Testis (tissue), 3 donors: Measurements from ENCODE around the gene PHLDA2. TPM values are rescaled to one million over a fixed set of nuclear protein-coding genes. Genes with fewer than 3 reads are reported as not detected.

ENCODE experiments used
- DNase-seq: peaks from one replicate; pipeline ENCODE4 v3.0.0-alpha.2; 2019
- H3K27ac ChIP-seq, 2 donors: fragments of 200-600 bp; sonication (generic); one replicate each; pipeline ENCODE4 v1.5.1; 2019
- H3K27me3 ChIP-seq: fragments of 200-600 bp; sonication (generic); one replicate; pipeline ENCODE4 v1.5.1; 2019
- H3K36me3 ChIP-seq: fragments of 200-600 bp; sonication (generic); one replicate; pipeline ENCODE4 v1.5.1; 2017; ENCODE audit warnings: low read depth; ENCODE audit errors: missing control alignments
- H3K4me1 ChIP-seq: fragments of 200-600 bp; sonication (generic); one replicate; pipeline ENCODE4 v1.5.1; 2019
- H3K4me3 ChIP-seq, 2 donors: fragments of 200-600 bp; sonication (generic); one replicate each; pipeline ENCODE4 v1.5.1; 2017 to 2019
- H3K9me3 ChIP-seq: fragments of 200-600 bp; sonication (generic); one replicate; pipeline ENCODE4 v1.5.1; 2017
- CTCF ChIP-seq, 3 experiments: fragments of 450-650 bp in 2 of 3; fragments of 200-600 bp in 1 of 3; sonication (generic) in 1 of 3; IDR thresholded peaks; one replicate each; pipeline ENCODE4 v1.5.1; 2016 to 2019; ENCODE audit warnings: antibody characterized with exemption in 3 of 3, mild to moderate bottlenecking in 2 of 3, moderate library complexity in 1 of 3
- POLR2A ChIP-seq: fragments of 450-650 bp; IDR thresholded peaks from one replicate; pipeline ENCODE4 v1.6.1; 2017; ENCODE audit warnings: antibody characterized with exemption, mild to moderate bottlenecking, moderate library complexity
- WGBS, 2 donors: methylation state at CpG; one replicate each; pipeline ENCODE4 v1.1.5; 2018; 5-methylcytosine and 5-hydroxymethylcytosine counted together
- intact Hi-C: fragments of 100-400 bp; cut with DNase I; formaldehyde crosslinking; loops from one replicate; pipeline ENCODE4 v1.15.1; 2023; ENCODE audit warnings: low total_unique reads
- polyA plus RNA-seq: library from polyadenylated mRNA; stranded (reverse); fragments of 350-450 nt; fragmentation: Illumina TruSeq; extraction: RNeasy Lipid Tissue Mini Kit (QIAGEN cat#74804); gene quantifications from one replicate; pipeline ENCODE4 v1.2.3, GENCODE V29; 2014; ENCODE audit warnings: low read depth, low replicate concordance; ENCODE audit not compliant: insufficient read depth
- total RNA-seq, 2 donors: library from RNA; depleted of rRNA; stranded (reverse); fragments of >200 nt; gene quantifications; one replicate each; pipeline ENCODE4 v1.2.3, GENCODE V29; 2016

The PHLDA2 gene
- total and polyA plus RNA-seq, 3 donors from 2014 or later, result 0.62 to 4.0 (median 2.2) TPM

DNA sequence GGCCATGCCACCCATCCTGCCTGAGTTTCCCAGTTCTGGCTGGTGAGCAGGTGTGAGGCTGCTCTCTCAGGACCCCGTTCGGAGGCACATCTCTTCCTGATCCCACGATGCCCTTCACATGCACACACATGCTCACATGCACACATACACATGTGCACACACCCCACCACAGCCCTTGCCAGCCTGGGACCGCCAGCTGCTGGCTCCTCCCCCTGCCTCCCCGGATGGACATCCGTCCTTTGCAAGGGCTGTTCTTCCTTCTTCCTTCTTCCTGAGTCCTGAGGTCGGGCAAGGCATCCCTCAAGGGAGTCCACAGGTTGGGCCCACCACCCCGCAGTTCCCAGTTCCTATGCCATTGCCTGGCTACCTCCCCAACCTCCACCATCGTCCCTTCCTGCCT lies 33.2 kb downstream of the PHLDA2 start:
- intact Hi-C loops, result loop anchor here (10.0 kb wide), 1 partner anchor 471 kb away; no protein-coding TSS in a partner anchor
- TF ChIP-seq POLR2A, result no peak
- Histone ChIP-seq H3K27me3 (no peaks in the 10 kb centered on the region), H3K27ac (no peak overlapping the region), H3K4me3 (no peak overlapping the region), H3K9me3 (no peaks in the 10 kb centered on the region), H3K4me1 (peaks cover 13% of the 10 kb centered on the region), H3K36me3 (no peaks in the 10 kb centered on the region)
- WGBS, 2 donors, result 77 to 80% methylated on average over 9 of the region's 9 CpGs
- DNase-seq, result no peak

DNA sequence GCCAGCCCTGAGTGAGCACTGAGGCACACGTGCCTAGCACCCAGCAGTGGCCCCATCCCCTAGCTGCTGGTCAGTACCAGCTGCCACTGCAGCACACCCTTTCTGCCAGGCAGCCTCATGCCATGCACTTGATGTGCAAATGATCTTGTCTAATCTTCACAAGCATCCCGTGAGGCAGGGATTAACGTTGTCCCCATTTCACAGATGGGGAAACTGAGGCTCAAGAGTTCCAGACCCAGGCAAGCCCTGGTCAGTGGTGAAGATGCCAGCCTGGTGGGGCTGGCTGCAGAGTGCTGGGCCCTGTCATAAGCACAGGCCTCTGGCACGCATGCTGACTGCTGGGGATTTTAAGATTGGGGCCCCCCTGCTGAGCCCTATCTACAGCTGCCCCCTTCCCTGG lies 35.3 kb downstream of the PHLDA2 start:
- no peaks in the 10 kb centered on the region for H3K36me3 ChIP-seq
- no peaks in the 10 kb centered on the region for H3K9me3 ChIP-seq
- no peaks in the 10 kb centered on the region for H3K27me3 ChIP-seq
- H3K4me1 ChIP-seq, result peaks cover 27% of the 10 kb centered on the region
- intact Hi-C loops, result loop anchor here (10.0 kb wide), 1 partner anchor 469 kb away; no protein-coding TSS in a partner anchor
- H3K4me3 ChIP-seq, result no peak overlapping the region
- TF ChIP-seq CTCF (IDR thresholded peaks at IDR 0.05) (no peak), POLR2A (no peak)
- no peak for DNase-seq
- 87 to 89% methylated on average over 3 to 4 of the region's 4 CpGs for WGBS, 2 donors
- H3K27ac ChIP-seq, result no peak overlapping the region

GRCh38 chr11:2892967-2893528 lies 36.2 kb downstream of the PHLDA2 start:
- Histone ChIP-seq H3K4me1 (peaks cover 33% of the 10 kb centered on the region), H3K4me3 (no peak overlapping the region), H3K27ac (no peak overlapping the region), H3K36me3 (no peaks in the 10 kb centered on the region), H3K27me3 (no peaks in the 10 kb centered on the region), H3K9me3 (no peaks in the 10 kb centered on the region)
- WGBS, 2 donors, result 64 to 100% methylated on average over 2 to 4 of the region's 4 CpGs
- intact Hi-C loops, result loop anchor here (10.0 kb wide), 1 partner anchor 468 kb away; no protein-coding TSS in a partner anchor
- TF ChIP-seq CTCF (IDR thresholded peaks at IDR 0.05) (no peak), POLR2A (no peak)
- DNase-seq, result no peak

- TF ChIP-seq CTCF (IDR thresholded peaks at IDR 0.05) (peak; percentile 88 to 96 (median 94)), POLR2A (no peak)
- WGBS, 2 donors, result 10 to 27% methylated on average over 27 to 32 of the region's 34 CpGs
- no peaks in the 10 kb centered on the region for H3K36me3 ChIP-seq
- intact Hi-C loops, result loop anchor here (10.0 kb wide), 1 partner anchor 468 kb away; no protein-coding TSS in a partner anchor
- H3K27ac ChIP-seq, result peak overlapping the region; percentile 90 to 97
- H3K4me3 ChIP-seq, result peak overlapping the region in 1 of 2 donors; percentile 16
- no peaks in the 10 kb centered on the region for H3K27me3 ChIP-seq
- peak; percentile 46 for DNase-seq
- no peaks in the 10 kb centered on the region for H3K9me3 ChIP-seq
- peaks cover 39% of the 10 kb centered on the region for H3K4me1 ChIP-seq
Measured at GRCh38 chr11:2892215-2892966, 36.8 kb downstream of the PHLDA2 start.

DNA sequence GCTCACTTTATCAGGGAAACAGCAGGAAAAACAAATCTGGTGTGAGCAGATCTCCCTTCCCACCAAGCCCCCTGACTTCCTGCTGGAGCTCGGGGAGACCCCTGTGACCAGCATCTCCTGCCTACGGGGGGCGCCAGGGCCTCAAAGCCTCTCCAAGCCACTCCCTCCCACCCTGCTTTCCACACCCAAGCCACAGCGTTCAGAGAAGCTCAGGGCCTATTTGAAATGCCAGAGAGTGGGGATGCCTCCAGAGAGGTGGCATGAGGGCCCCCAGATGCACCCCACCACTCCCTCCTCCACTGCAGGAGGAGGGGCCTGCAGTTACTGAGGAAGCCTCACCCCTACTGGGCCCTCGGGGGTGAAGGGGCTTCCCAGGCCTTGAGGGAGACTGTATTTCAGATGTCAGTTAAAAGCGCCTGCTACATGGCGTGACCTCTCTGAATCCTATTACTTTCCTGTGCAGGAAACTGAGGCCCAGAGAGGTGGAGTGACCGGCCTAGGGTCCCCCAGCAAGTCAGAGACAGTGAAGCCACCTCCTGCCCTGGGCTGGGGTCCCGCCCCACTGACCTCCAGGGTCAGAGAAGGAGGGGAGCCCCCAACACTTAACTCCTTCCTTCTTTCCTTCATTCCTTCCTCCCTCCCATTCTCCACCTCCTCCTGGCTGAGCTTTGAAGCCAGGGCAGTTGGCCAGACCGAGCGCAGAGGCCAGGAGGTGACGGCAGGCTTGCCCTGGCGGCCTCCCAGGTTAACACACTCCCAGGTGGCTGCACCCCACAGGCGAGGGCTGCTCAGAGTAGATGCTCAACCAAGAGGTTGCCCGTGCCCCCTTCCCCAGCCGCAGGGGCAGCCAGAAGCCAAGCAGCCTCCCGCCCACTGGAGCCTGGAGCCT lies 37.6 kb downstream of the PHLDA2 start:
- Histone ChIP-seq H3K4me1 (peaks cover 43% of the 10 kb centered on the region), H3K36me3 (no peaks in the 10 kb centered on the region), H3K27ac (peak overlapping the region; percentile 90 to 97), H3K4me3 (no peak overlapping the region), H3K27me3 (no peaks in the 10 kb centered on the region), H3K9me3 (no peaks in the 10 kb centered on the region)
- 39 to 65% methylated on average over 11 to 17 of the region's 17 CpGs for WGBS, 2 donors
- TF ChIP-seq POLR2A, result no peak
- no peak for TF ChIP-seq CTCF (IDR thresholded peaks at IDR 0.05)
- peak; percentile 65 for DNase-seq
- intact Hi-C loops, result loop anchor here (10.0 kb wide), 1 partner anchor 467 kb away; no protein-coding TSS in a partner anchor
